ENCODE measurements around the gene GPR18. TPM values are rescaled to one million over a fixed set of nuclear protein-coding genes. Genes with fewer than 3 reads are reported as not detected.
"Not testable (repeated sequence)": the region's sequence is repeated elsewhere in the genome, so short reads cannot be mapped to it uniquely, and the experiment has no call there.

The GPR18 gene
- total RNA-seq, 1 donor from 2014 or later: 0.59 TPM

- TF ChIP-seq EZH2 (IDR thresholded peaks at IDR 0.05; ENCODE audit: insufficient read depth, low read length): no peak
- TF ChIP-seq CTCF (IDR thresholded peaks at IDR 0.05; ENCODE audit: insufficient read depth, low read depth, low read length): no peak
- Histone ChIP-seq H2AFZ (ENCODE audit: low read depth, low read length) (no peak overlapping the region), H3K9ac (ENCODE audit: low read length) (no peak overlapping the region), H3K27ac (ENCODE audit: low read depth, low read length) (no peak overlapping the region), H3K27me3 (ENCODE audit: insufficient read depth, low read length) (no peaks in the 10 kb centered on the region), H3K79me2 (ENCODE audit: insufficient read depth, low read length) (no peaks in the 10 kb centered on the region), H3K4me2 (ENCODE audit: low read length) (no peak overlapping the region), H3K4me1 (ENCODE audit: insufficient read depth, low read length) (no peaks in the 10 kb centered on the region), H3K9me3 (ENCODE audit: insufficient read depth, low read depth, low read length) (no peaks in the 10 kb centered on the region), H4K20me1 (ENCODE audit: insufficient read depth, low read length) (peaks cover 8% of the 10 kb centered on the region), H3K4me3 (ENCODE audit: insufficient read depth, low read depth, low read length) (no peak overlapping the region), H3K36me3 (ENCODE audit: insufficient read depth, low read length) (no peaks in the 10 kb centered on the region)
- no peak overlapping the region for H3K27ac Mint-ChIP-seq (ENCODE audit: unreplicated experiment)
- peaks cover 19% of the 10 kb centered on the region for H3K36me3 Mint-ChIP-seq (ENCODE audit: low read depth, unreplicated experiment)
- no peaks in the 10 kb centered on the region for H3K9me3 Mint-ChIP-seq (ENCODE audit: unreplicated experiment)
- no peaks in the 10 kb centered on the region for H3K27me3 Mint-ChIP-seq (ENCODE audit: low read depth, unreplicated experiment)
- H3K4me3 Mint-ChIP-seq (ENCODE audit: unreplicated experiment): no peak overlapping the region
- DNase-seq (ENCODE audit: low read depth) (peak; percentile 68), FAIRE-seq (no peak)
- peaks cover 15% of the 10 kb centered on the region for H3K4me1 Mint-ChIP-seq (ENCODE audit: low read depth, unreplicated experiment)
Measured at GRCh38 chr13:99250982-99251825, 7.0 kb downstream of the GPR18 start.

- H3K27me3 ChIP-seq (ENCODE audit: insufficient read depth, low read length); H3K9me3 Mint-ChIP-seq (ENCODE audit: unreplicated experiment); H3K9ac ChIP-seq (ENCODE audit: low read length); H4K20me1 ChIP-seq (ENCODE audit: insufficient read depth, low read length); H3K79me2 ChIP-seq (ENCODE audit: insufficient read depth, low read length); H3K4me1 ChIP-seq (ENCODE audit: insufficient read depth, low read length); H3K4me3 ChIP-seq (ENCODE audit: insufficient read depth, low read depth, low read length); H3K9me3 ChIP-seq (ENCODE audit: insufficient read depth, low read depth, low read length); H3K27ac Mint-ChIP-seq (ENCODE audit: unreplicated experiment); H2AFZ ChIP-seq (ENCODE audit: low read depth, low read length); H3K4me3 Mint-ChIP-seq (ENCODE audit: unreplicated experiment); H3K36me3 ChIP-seq (ENCODE audit: insufficient read depth, low read length); FAIRE-seq; H3K27ac ChIP-seq (ENCODE audit: low read depth, low read length); H3K27me3 Mint-ChIP-seq (ENCODE audit: low read depth, unreplicated experiment); H3K4me2 ChIP-seq (ENCODE audit: low read length): not testable (repeated sequence)
- Mint-ChIP-seq H3K36me3 (ENCODE audit: low read depth, unreplicated experiment) (peaks cover 11% of the 10 kb centered on the region), H3K4me1 (ENCODE audit: low read depth, unreplicated experiment) (peaks cover 11% of the 10 kb centered on the region)
- DNase-seq (ENCODE audit: low read depth): peak; percentile 34
Measured at GRCh38 chr13:99249606-99250005, 8.6 kb downstream of the GPR18 start.

- DNase-seq (ENCODE audit: low read depth): peak; percentile 25
- not testable (repeated sequence) for H2AFZ ChIP-seq (ENCODE audit: low read depth, low read length); H4K20me1 ChIP-seq (ENCODE audit: insufficient read depth, low read length); H3K9ac ChIP-seq (ENCODE audit: low read length); FAIRE-seq; H3K4me1 ChIP-seq (ENCODE audit: insufficient read depth, low read length); H3K36me3 ChIP-seq (ENCODE audit: insufficient read depth, low read length); H3K9me3 Mint-ChIP-seq (ENCODE audit: unreplicated experiment); H3K4me3 ChIP-seq (ENCODE audit: insufficient read depth, low read depth, low read length); H3K79me2 ChIP-seq (ENCODE audit: insufficient read depth, low read length); H3K27me3 ChIP-seq (ENCODE audit: insufficient read depth, low read length); H3K9me3 ChIP-seq (ENCODE audit: insufficient read depth, low read depth, low read length); H3K27ac Mint-ChIP-seq (ENCODE audit: unreplicated experiment); H3K27ac ChIP-seq (ENCODE audit: low read depth, low read length); H3K4me3 Mint-ChIP-seq (ENCODE audit: unreplicated experiment); H3K27me3 Mint-ChIP-seq (ENCODE audit: low read depth, unreplicated experiment); H3K4me2 ChIP-seq (ENCODE audit: low read length)
- Mint-ChIP-seq H3K4me1 (ENCODE audit: low read depth, unreplicated experiment) (peaks cover 11% of the 10 kb centered on the region), H3K36me3 (ENCODE audit: low read depth, unreplicated experiment) (peaks cover 11% of the 10 kb centered on the region)
Measured at GRCh38 chr13:99249178-99249577, 9.0 kb downstream of the GPR18 start.

All from astrocyte (in vitro differentiated cells and primary cell).